H9 (cell line): ENCODE results near the gene ASTN2. TPM values are rescaled to one million over a fixed set of nuclear protein-coding genes. Genes with fewer than 3 reads are reported as not detected.

ENCODE experiments used
- DNase-seq: peaks from one replicate; pipeline ENCODE4 v3.0.0-alpha.2; 2017
- H2AFZ ChIP-seq: one replicate; pipeline ENCODE4 v1.6.1; 2013; ENCODE audit warnings: mild to moderate bottlenecking, low read length, control low read depth, moderate library complexity
- H2AK5ac ChIP-seq: 2 replicates; pipeline ENCODE4 v1.6.1; 2013; ENCODE audit warnings: low read length, control low read depth, mixed read lengths; ENCODE audit not compliant: insufficient read length
- H2BK120ac ChIP-seq: one replicate; pipeline ENCODE4 v1.6.1; 2013; ENCODE audit warnings: low read depth, mild to moderate bottlenecking, low read length, control low read depth, inconsistent platforms; ENCODE audit not compliant: poor library complexity, severe bottlenecking
- H2BK12ac ChIP-seq: 2 replicates; pipeline ENCODE4 v1.6.1; 2013; ENCODE audit warnings: low read length, control low read depth, mixed read lengths, low read depth; ENCODE audit not compliant: insufficient read length
- H2BK15ac ChIP-seq: 2 replicates; pipeline ENCODE4 v1.6.1; 2013; ENCODE audit warnings: low read depth, low read length, control low read depth
- H2BK20ac ChIP-seq: one replicate; pipeline ENCODE4 v1.6.1; 2013; ENCODE audit warnings: low read depth, mild to moderate bottlenecking, low read length, control low read depth, inconsistent platforms; ENCODE audit not compliant: poor library complexity, severe bottlenecking
- H2BK5ac ChIP-seq: 2 replicates; pipeline ENCODE4 v1.6.1; 2013; ENCODE audit warnings: low read length, control low read depth, mixed read lengths; ENCODE audit not compliant: insufficient read length
- H3K14ac ChIP-seq: 2 replicates; pipeline ENCODE4 v1.6.1; 2013; ENCODE audit warnings: low read length, control low read depth; ENCODE audit not compliant: insufficient read depth
- H3K18ac ChIP-seq: 2 replicates; pipeline ENCODE4 v1.6.1; 2013; ENCODE audit warnings: low read depth, mild to moderate bottlenecking, mixed read lengths, low read length, control low read depth; ENCODE audit not compliant: insufficient read length
- H3K23ac ChIP-seq: 2 replicates; pipeline ENCODE4 v1.6.1; 2013; ENCODE audit warnings: low read length, control low read depth, mixed read lengths, low read depth; ENCODE audit not compliant: insufficient read length
- H3K23me2 ChIP-seq: 2 replicates; pipeline ENCODE4 v1.6.1; 2013; ENCODE audit warnings: low read depth, mild to moderate bottlenecking, mixed read lengths, low read length, control low read depth; ENCODE audit not compliant: insufficient read length, poor library complexity, severe bottlenecking
- H3K27ac ChIP-seq: 2 replicates; pipeline ENCODE4 v1.5.1; 2013; ENCODE audit warnings: low read length, control low read depth, mixed read lengths, low read depth; ENCODE audit not compliant: insufficient read length
- H3K27me3 ChIP-seq: 2 replicates; pipeline ENCODE4 v1.6.1; 2013; ENCODE audit warnings: low read length, control low read depth, inconsistent platforms; ENCODE audit not compliant: insufficient read depth
- H3K4ac ChIP-seq: 2 replicates; pipeline ENCODE4 v1.6.1; 2013; ENCODE audit warnings: low read depth, mild to moderate bottlenecking, control low read depth, inconsistent platforms, low read length, moderate library complexity
- H3K4me1 ChIP-seq: 2 replicates; pipeline ENCODE4 v1.6.1; 2013; ENCODE audit warnings: low read length, control low read depth, inconsistent platforms; ENCODE audit not compliant: insufficient read depth
- H3K4me2 ChIP-seq: 2 replicates; pipeline ENCODE4 v1.6.1; 2013; ENCODE audit warnings: low read length, control low read depth, mixed read lengths; ENCODE audit not compliant: insufficient read length, insufficient read depth
- H3K56ac ChIP-seq: 2 replicates; pipeline ENCODE4 v1.6.1; 2013; ENCODE audit warnings: low read depth, mild to moderate bottlenecking, mixed read lengths, low read length, control low read depth; ENCODE audit not compliant: insufficient read length
- H3K79me1 ChIP-seq: 2 replicates; pipeline ENCODE4 v1.6.1; 2013; ENCODE audit warnings: low read depth, mild to moderate bottlenecking, moderate library complexity, low read length, control low read depth, inconsistent platforms; ENCODE audit not compliant: insufficient read depth, poor library complexity, severe bottlenecking
- H3K79me2 ChIP-seq: 2 replicates; pipeline ENCODE4 v1.6.1; 2013; ENCODE audit warnings: low read length, control low read depth, inconsistent platforms; ENCODE audit not compliant: insufficient read depth
- H3K9ac ChIP-seq: 2 replicates; pipeline ENCODE4 v1.6.1; 2013; ENCODE audit warnings: low read length, control low read depth, mixed read lengths; ENCODE audit not compliant: insufficient read length; ENCODE audit errors: extremely low read depth
- H3K9me3 ChIP-seq: one replicate; pipeline ENCODE4 v1.6.1; 2013; ENCODE audit warnings: low read depth, low read length, inconsistent platforms; ENCODE audit not compliant: control insufficient read depth
- H3T11ph ChIP-seq: one replicate; pipeline ENCODE4 v1.6.1; 2013; ENCODE audit warnings: mild to moderate bottlenecking, low read length, control low read depth, inconsistent platforms
- H4K20me1 ChIP-seq: one replicate; pipeline ENCODE4 v1.6.1; 2013; ENCODE audit not compliant: control insufficient read depth, insufficient read length, insufficient read depth
- H4K5ac ChIP-seq: 2 replicates; pipeline ENCODE4 v1.6.1; 2013; ENCODE audit warnings: low read depth, mild to moderate bottlenecking, mixed read lengths, low read length, control low read depth; ENCODE audit not compliant: insufficient read length
- H4K8ac ChIP-seq: replicated peaks from 2 replicates; pipeline ENCODE4 v1.6.1; 2013; ENCODE audit warnings: low read length, control low read depth, mixed read lengths, low read depth; ENCODE audit not compliant: insufficient read length
- H4K91ac ChIP-seq: 2 replicates; pipeline ENCODE4 v1.6.1; 2013; ENCODE audit warnings: low read depth, mild to moderate bottlenecking, moderate library complexity, mixed read lengths, low read length, control low read depth; ENCODE audit not compliant: insufficient read length
- H3K27ac Mint-ChIP-seq, 3 experiments: 2 replicates in 2 of 3; 3 replicates in 1 of 3; pipeline ENCODE4 v1.8.0; 2020 to 2021; ENCODE audit warnings: mixed read lengths in 3 of 3, mild to moderate bottlenecking in 1 of 3, moderate library complexity in 1 of 3
- H3K27me3 Mint-ChIP-seq: 2 replicates; pipeline ENCODE4 v1.8.0; 2021; ENCODE audit warnings: low read depth, mild to moderate bottlenecking, moderate library complexity, mixed read lengths
- H3K36me3 Mint-ChIP-seq, 3 experiments: 2 replicates in 2 of 3; 3 replicates in 1 of 3; pipeline ENCODE4 v1.8.0; 2020 to 2021; ENCODE audit warnings: low read depth in 3 of 3, mixed read lengths in 3 of 3; ENCODE audit not compliant: insufficient read depth in 1 of 3
- H3K4me1 Mint-ChIP-seq, 2 experiments: 2 replicates each; pipeline ENCODE4 v1.8.0; 2020; ENCODE audit warnings: mixed read lengths in 2 of 2
- H3K4me3 Mint-ChIP-seq, 2 experiments: 2 replicates in 1 of 2; 3 replicates in 1 of 2; pipeline ENCODE4 v1.8.0; 2020 to 2021; ENCODE audit warnings: mild to moderate bottlenecking in 2 of 2, mixed read lengths in 2 of 2, moderate library complexity in 1 of 2
- H3K9me3 Mint-ChIP-seq, 2 experiments: 2 replicates in 1 of 2; 3 replicates in 1 of 2; pipeline ENCODE4 v1.8.0; 2020; ENCODE audit warnings: mild to moderate bottlenecking in 2 of 2, mixed read lengths in 2 of 2, moderate library complexity in 1 of 2
- WGBS: extraction: QIAGEN DNeasy Blood & Tissue Kit; methylation state at CpG from one replicate; pipeline ENCODE4 v1.1.7; 2013; ENCODE audit warnings: missing lambda C conversion rate, low lambda C conversion rate, mixed read lengths; ENCODE audit not compliant: insufficient read length; ENCODE audit errors: extremely low coverage; 5-methylcytosine and 5-hydroxymethylcytosine counted together
- total RNA-seq: library from RNA; stranded (reverse); gene quantifications from 2 replicates; pipeline ENCODE4 v1.2.1, GENCODE V29; 2021
- TF ChIP-seq, protein P1 (sequence below): fragments of 200-600 bp; sonication (generic); conservative IDR thresholded peaks from 3 replicates; pipeline ENCODE4 v1.8.0; 2021; ENCODE audit warnings: antibody characterized with exemption, mild to moderate bottlenecking

ASTN2 gene
- total RNA-seq, 1 experiment from 2014 or later: 9.7 TPM

DNA sequence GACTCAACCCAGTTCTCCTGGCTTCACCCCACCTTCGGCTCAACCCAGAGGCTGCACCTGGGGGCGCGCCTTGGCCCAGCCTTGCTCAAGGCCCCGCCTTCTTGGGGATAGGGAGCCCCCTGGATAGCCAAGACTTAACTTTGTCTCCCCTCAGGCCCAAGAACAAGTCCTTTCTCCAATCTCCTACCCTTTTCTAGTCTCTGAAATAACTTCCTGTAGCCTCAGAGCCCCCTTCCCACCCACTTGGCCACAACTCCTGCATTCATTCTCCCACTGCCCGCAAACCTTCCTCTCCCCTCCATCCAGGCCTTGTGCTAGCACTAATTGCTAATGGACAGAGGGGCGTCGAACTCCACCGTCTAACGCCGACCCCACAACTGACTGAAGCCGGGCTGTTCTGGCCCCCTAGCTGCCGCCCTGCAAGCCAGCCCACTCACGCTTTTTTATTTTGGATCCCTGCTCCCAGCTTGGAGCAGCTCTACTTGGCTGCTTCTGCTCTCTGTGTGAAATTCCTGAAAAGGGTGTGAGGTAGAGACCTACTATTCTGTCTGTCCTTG, 579 bp upstream of the ASTN2 start:
- WGBS: no CpG with 5 or more reads among the region's 13 CpGs
- H2BK15ac ChIP-seq: no peak overlapping the region

More for the DNA sequence above, 579 bp upstream of the ASTN2 start:
- no peak overlapping the region for H2BK5ac ChIP-seq
- no peak overlapping the region for H4K5ac ChIP-seq
- H2AFZ ChIP-seq: no peak overlapping the region
- Mint-ChIP-seq H3K4me3 (no peak overlapping the region), H3K27me3 (peaks cover 33% of the 10 kb centered on the region), H3K27ac (no peak overlapping the region), H3K9me3 (no peaks in the 10 kb centered on the region; a peak in 1 of 5 replicates), H3K4me1 (peaks cover 14 to 18% of the 10 kb centered on the region in 2 experiments), H3K36me3 (no peaks in the 10 kb centered on the region; a peak in 1 of 7 replicates)
- H3K4me2 ChIP-seq: peak overlapping the region; percentile 73
- no peak overlapping the region for H3K23ac ChIP-seq
- no peak overlapping the region for H3K56ac ChIP-seq
- H3K4ac ChIP-seq: no peak overlapping the region
- TF ChIP-seq, protein P1, sequence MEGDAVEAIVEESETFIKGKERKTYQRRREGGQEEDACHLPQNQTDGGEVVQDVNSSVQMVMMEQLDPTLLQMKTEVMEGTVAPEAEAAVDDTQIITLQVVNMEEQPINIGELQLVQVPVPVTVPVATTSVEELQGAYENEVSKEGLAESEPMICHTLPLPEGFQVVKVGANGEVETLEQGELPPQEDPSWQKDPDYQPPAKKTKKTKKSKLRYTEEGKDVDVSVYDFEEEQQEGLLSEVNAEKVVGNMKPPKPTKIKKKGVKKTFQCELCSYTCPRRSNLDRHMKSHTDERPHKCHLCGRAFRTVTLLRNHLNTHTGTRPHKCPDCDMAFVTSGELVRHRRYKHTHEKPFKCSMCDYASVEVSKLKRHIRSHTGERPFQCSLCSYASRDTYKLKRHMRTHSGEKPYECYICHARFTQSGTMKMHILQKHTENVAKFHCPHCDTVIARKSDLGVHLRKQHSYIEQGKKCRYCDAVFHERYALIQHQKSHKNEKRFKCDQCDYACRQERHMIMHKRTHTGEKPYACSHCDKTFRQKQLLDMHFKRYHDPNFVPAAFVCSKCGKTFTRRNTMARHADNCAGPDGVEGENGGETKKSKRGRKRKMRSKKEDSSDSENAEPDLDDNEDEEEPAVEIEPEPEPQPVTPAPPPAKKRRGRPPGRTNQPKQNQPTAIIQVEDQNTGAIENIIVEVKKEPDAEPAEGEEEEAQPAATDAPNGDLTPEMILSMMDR: peak; percentile 16; the same call in 1 of the 3 replicates
- no peak overlapping the region for H4K8ac ChIP-seq
- H3K4me1 ChIP-seq: 0 out of 2 replicates have a peak, but pooled peaks cover 2% of the 10 kb centered on the region
- H4K20me1 ChIP-seq: no peaks in the 10 kb centered on the region
- H3K27ac ChIP-seq: no peak overlapping the region
- no peak overlapping the region for H3K18ac ChIP-seq
- H2BK120ac ChIP-seq: no peak overlapping the region
- H2AK5ac ChIP-seq: no peak overlapping the region
- peaks cover 21% of the 10 kb centered on the region for H3K23me2 ChIP-seq
- no peaks in the 10 kb centered on the region for H3K79me2 ChIP-seq
- DNase-seq: peak; percentile 54
- no peak overlapping the region for H2BK12ac ChIP-seq
- H3K27me3 ChIP-seq: peaks cover 46% of the 10 kb centered on the region
- H3K79me1 ChIP-seq: no peaks in the 10 kb centered on the region
- H3T11ph ChIP-seq: no peak overlapping the region
- H3K9ac ChIP-seq: no peak overlapping the region
- no peak overlapping the region for H3K14ac ChIP-seq
- H2BK20ac ChIP-seq: no peak overlapping the region
- no peak overlapping the region for H4K91ac ChIP-seq
- no peaks in the 10 kb centered on the region for H3K9me3 ChIP-seq
